Loucy (cell line): Measurements from ENCODE around the gene ANKDD1B.

Experiments
- H2AFZ ChIP-seq: fragments of 200-600 bp; sonication (generic); 2 replicates; pipeline ENCODE4 v1.6.0; 2016; ENCODE audit warnings: antibody characterized with exemption, mild to moderate bottlenecking, low read length, moderate library complexity
- H3F3A ChIP-seq: fragments of 200-600 bp; 2 replicates; pipeline ENCODE4 v1.6.0; 2016; ENCODE audit warnings: antibody characterized with exemption, low read depth, mild to moderate bottlenecking
- H3K27me3 ChIP-seq: fragments of 200-600 bp; sonication (generic); 2 replicates; pipeline ENCODE4 v1.6.1; 2014; ENCODE audit warnings: low read length, mild to moderate bottlenecking; ENCODE audit not compliant: insufficient read depth, poor library complexity, severe bottlenecking
- H3K36me3 ChIP-seq: fragments of 200-600 bp; sonication (generic); 2 replicates; pipeline ENCODE4 v1.6.1; 2016; ENCODE audit warnings: low read length; ENCODE audit not compliant: insufficient read depth
- H3K4me1 ChIP-seq: fragments of 200-600 bp; sonication (generic); 2 replicates; pipeline ENCODE4 v1.5.1; 2014; ENCODE audit warnings: low read length, mild to moderate bottlenecking; ENCODE audit not compliant: insufficient read depth, poor library complexity, severe bottlenecking
- H3K4me2 ChIP-seq: fragments of 200-600 bp; sonication (generic); 2 replicates; pipeline ENCODE4 v1.6.0; 2014; ENCODE audit warnings: antibody characterized with exemption, low read length, low read depth, mild to moderate bottlenecking; ENCODE audit not compliant: poor library complexity, severe bottlenecking
- H3K4me3 ChIP-seq: fragments of 200-600 bp; sonication (generic); 2 replicates; pipeline ENCODE4 v1.5.1; 2014; ENCODE audit warnings: low read length, mild to moderate bottlenecking, mixed read lengths; ENCODE audit not compliant: poor library complexity, severe bottlenecking
- H3K79me2 ChIP-seq: fragments of 200-600 bp; sonication (generic); 2 replicates; pipeline ENCODE4 v1.6.1; 2014; ENCODE audit warnings: low read length; ENCODE audit not compliant: insufficient read depth
- H3K9ac ChIP-seq: fragments of 200-600 bp; sonication (generic); 2 replicates; pipeline ENCODE4 v1.6.0; 2014; ENCODE audit warnings: mild to moderate bottlenecking, low read depth, low read length, moderate library complexity; ENCODE audit not compliant: poor library complexity, severe bottlenecking
- H3K9me2 ChIP-seq: fragments of 200-600 bp; sonication (generic); replicated peaks from 2 replicates; pipeline ENCODE4 v1.6.1; 2016; ENCODE audit warnings: low read depth, low read length, mixed read lengths
- H3K9me3 ChIP-seq: fragments of 200-600 bp; sonication (generic); 2 replicates; pipeline ENCODE4 v1.6.1; 2014; ENCODE audit warnings: mild to moderate bottlenecking, antibody characterized with exemption, low read length, low read depth; ENCODE audit not compliant: insufficient read depth
- H4K20me1 ChIP-seq: fragments of 200-600 bp; sonication (generic); 2 replicates; pipeline ENCODE4 v1.6.0; 2014; ENCODE audit warnings: antibody characterized with exemption, low read length, mild to moderate bottlenecking; ENCODE audit not compliant: insufficient read depth, poor library complexity, severe bottlenecking
- CTCF ChIP-seq: fragments of 200-600 bp; sonication (generic); conservative IDR thresholded peaks from 2 replicates; pipeline ENCODE4 v1.5.1; 2014; ENCODE audit warnings: mild to moderate bottlenecking, antibody characterized with exemption, low read length
- EZH2phosphoT487 ChIP-seq: fragments of 200-600 bp; IDR thresholded peaks from 2 replicates; pipeline ENCODE4 v1.6.1; 2018; ENCODE audit warnings: antibody characterized with exemption, mild to moderate bottlenecking, moderate library complexity, borderline replicate concordance

The ANKDD1B gene

DNA sequence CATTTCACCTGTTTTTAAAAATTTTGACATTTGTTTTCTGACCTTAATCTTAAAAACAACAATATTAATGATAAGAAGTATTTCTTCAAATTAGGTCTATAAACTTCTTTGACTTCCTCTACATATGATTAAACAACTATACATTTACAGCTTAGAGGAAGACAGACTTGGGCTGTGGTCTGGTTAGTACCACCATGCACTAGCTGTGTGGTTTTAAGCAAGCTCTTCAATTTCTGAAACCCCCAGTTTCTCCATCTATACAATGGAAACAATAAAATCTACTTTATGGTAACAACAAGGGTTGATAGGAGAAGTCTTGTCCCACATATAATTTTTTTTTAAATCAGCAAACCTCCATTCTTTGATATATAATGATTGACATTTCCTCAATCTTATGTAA, 15.7 kb downstream of the ANKDD1B start:
- Histone ChIP-seq H3K4me2 (peak overlapping the region; percentile 12), H3K9me2 (no peaks in the 10 kb centered on the region), H3K9me3 (no peaks in the 10 kb centered on the region), H3K79me2 (no peaks in the 10 kb centered on the region), H3K27me3 (no peaks in the 10 kb centered on the region), H3K36me3 (no peaks in the 10 kb centered on the region), H3F3A (no peaks in the 10 kb centered on the region), H2AFZ (no peak overlapping the region), H4K20me1 (no peaks in the 10 kb centered on the region), H3K4me3 (no peak overlapping the region), H3K9ac (no peak overlapping the region), H3K4me1 (peaks cover 21% of the 10 kb centered on the region)
- TF ChIP-seq CTCF (no peak), EZH2phosphoT487 (no peak)

DNA sequence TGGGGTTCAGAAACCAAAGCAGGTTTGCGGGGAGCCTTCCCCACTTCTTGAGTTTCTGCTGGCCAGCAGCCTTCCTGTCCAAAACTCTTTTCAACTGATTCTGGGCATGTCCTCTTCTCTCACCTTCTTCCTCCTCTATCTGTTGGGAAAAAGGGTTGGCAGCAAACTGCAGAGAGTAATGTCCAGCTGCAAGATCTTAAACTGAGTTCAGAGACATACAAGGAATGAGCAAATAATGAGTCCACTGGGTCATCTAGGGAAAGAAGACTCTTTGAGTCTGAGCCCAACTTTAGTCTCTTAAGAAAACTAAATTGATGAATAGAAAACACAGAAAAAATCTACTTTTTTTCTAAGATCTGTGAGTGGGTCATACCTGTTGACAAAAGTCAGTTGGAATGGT, 16.5 kb downstream of the ANKDD1B start:
- H2AFZ ChIP-seq: no peak overlapping the region
- H3K9ac ChIP-seq: no peak overlapping the region
- H3K4me1 ChIP-seq: peaks cover 24% of the 10 kb centered on the region
- no peaks in the 10 kb centered on the region for H4K20me1 ChIP-seq
- H3K9me2 ChIP-seq: no peaks in the 10 kb centered on the region
- no peaks in the 10 kb centered on the region for H3K36me3 ChIP-seq
- no peak overlapping the region for H3K4me2 ChIP-seq
- no peaks in the 10 kb centered on the region for H3K27me3 ChIP-seq
- H3K4me3 ChIP-seq: no peak overlapping the region
- no peaks in the 10 kb centered on the region for H3K79me2 ChIP-seq
- no peak for TF ChIP-seq EZH2phosphoT487
- TF ChIP-seq CTCF: no peak
- no peaks in the 10 kb centered on the region for H3K9me3 ChIP-seq
- no peaks in the 10 kb centered on the region for H3F3A ChIP-seq

DNA sequence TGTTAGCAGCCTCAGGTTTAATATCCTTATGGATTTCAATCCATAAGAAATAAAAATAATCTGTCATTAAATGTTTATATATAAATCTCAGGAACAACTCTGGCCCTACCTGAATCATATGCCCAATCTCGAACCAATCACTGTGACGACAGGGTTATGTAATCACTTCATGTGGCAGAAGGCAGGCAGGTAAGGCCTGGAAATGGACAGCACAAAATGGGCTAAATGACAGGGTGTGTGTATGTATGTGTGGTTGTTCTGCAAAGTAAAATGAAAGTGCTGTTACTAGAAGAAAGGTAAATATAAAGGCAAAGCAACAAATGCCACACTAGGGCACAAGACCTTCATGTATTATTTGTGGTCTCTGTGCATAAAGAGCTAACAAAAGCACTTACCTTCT, 19.6 kb downstream of the ANKDD1B start:
- Histone ChIP-seq H3K79me2 (no peaks in the 10 kb centered on the region), H3K4me3 (no peak overlapping the region), H3K9me3 (no peaks in the 10 kb centered on the region), H4K20me1 (no peaks in the 10 kb centered on the region), H3K9me2 (no peaks in the 10 kb centered on the region), H3K9ac (no peak overlapping the region), H3F3A (no peaks in the 10 kb centered on the region), H3K27me3 (no peaks in the 10 kb centered on the region), H2AFZ (no peak overlapping the region), H3K4me1 (peaks cover 30% of the 10 kb centered on the region), H3K36me3 (no peaks in the 10 kb centered on the region), H3K4me2 (no peak overlapping the region)
- TF ChIP-seq CTCF (no peak), EZH2phosphoT487 (no peak)
